ENCODE results near the gene EPN3. TPM values are rescaled to one million over a fixed set of nuclear protein-coding genes. Genes with fewer than 3 reads are reported as not detected.

EPN3 gene
- total and polyA plus RNA-seq, 2 donors (not counting 1 experiment from before 2014, with no cell fraction given) = not detected

DNA sequence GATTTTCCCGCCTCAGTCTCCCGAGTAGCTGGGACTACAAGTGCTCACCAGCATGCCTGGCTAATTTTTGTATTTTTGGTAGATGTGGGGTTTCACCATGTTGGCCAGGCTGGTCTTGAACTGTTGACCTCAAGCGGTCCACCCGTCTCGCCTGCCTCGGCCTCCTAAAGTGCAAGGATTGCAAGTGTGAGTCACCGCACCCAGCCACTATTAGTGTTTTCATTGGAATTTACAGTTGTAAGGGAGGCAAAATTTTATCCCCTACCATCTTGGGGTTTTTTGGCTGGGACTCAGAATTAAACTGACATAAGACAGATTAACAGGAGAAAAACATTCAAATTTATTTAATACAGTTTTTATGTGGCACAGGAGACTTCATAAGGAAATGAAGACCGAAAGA lies 36.6 kb upstream of the EPN3 start:
- DNase-seq (no peak), ATAC-seq (ENCODE audit: low read depth) (no peak)
- TF ChIP-seq EZH2 (IDR thresholded peaks at IDR 0.05; ENCODE audit: borderline replicate concordance, insufficient read depth, low read depth, low read length, poor library complexity, severe bottlenecking) = no peak
- TF ChIP-seq, protein P1, sequence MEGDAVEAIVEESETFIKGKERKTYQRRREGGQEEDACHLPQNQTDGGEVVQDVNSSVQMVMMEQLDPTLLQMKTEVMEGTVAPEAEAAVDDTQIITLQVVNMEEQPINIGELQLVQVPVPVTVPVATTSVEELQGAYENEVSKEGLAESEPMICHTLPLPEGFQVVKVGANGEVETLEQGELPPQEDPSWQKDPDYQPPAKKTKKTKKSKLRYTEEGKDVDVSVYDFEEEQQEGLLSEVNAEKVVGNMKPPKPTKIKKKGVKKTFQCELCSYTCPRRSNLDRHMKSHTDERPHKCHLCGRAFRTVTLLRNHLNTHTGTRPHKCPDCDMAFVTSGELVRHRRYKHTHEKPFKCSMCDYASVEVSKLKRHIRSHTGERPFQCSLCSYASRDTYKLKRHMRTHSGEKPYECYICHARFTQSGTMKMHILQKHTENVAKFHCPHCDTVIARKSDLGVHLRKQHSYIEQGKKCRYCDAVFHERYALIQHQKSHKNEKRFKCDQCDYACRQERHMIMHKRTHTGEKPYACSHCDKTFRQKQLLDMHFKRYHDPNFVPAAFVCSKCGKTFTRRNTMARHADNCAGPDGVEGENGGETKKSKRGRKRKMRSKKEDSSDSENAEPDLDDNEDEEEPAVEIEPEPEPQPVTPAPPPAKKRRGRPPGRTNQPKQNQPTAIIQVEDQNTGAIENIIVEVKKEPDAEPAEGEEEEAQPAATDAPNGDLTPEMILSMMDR (IDR thresholded peaks at IDR 0.05) = no peak
- intact Hi-C loops (cut with micrococcal nuclease) = no loop called here
- no peak overlapping the region for H3K9ac ChIP-seq (ENCODE audit: low read length)
- no peaks in the 10 kb centered on the region for H3K9me3 ChIP-seq (ENCODE audit: control extremely low read depth in 1 of 3, control insufficient read depth in 2 of 3, insufficient read depth in 1 of 3, low read length in 2 of 3)
- no peak overlapping the region for H3K27ac ChIP-seq (ENCODE audit: low read length in 2 of 2)
- no peak overlapping the region for H3K27ac Mint-ChIP-seq
- H3K27me3 Mint-ChIP-seq = peaks cover 3% of the 10 kb centered on the region
- H4K20me1 ChIP-seq (ENCODE audit: control insufficient read depth, insufficient read depth, low read length, poor library complexity, severe bottlenecking) = no peaks in the 10 kb centered on the region
- no peak overlapping the region for H3K4me3 Mint-ChIP-seq
- whole genome bisulfite sequencing (ENCODE audit: insufficient coverage) = 95% methylated on average over 4 of the region's 8 CpGs
- H3K27me3 ChIP-seq (replicated peaks in 1 of 4; ENCODE audit: control extremely low read depth in 1 of 4, control insufficient read depth in 3 of 4, insufficient read depth in 4 of 4, low read length in 3 of 4) = no peaks in the 10 kb centered on the region
- no peak overlapping the region for H3K4me3 ChIP-seq (ENCODE audit: control extremely low read depth in 1 of 5, extremely low read depth in 1 of 5, insufficient read depth in 1 of 5, low read depth in 2 of 5, low read length in 4 of 5)
- no peak overlapping the region for H3K4me2 ChIP-seq (replicated peaks; ENCODE audit: low read depth, low read length, poor library complexity, severe bottlenecking)
- no peaks in the 10 kb centered on the region for H3K4me1 ChIP-seq (ENCODE audit: control insufficient read depth in 2 of 2, insufficient read depth in 2 of 2, low read length in 2 of 2)
- ChIA-PET POLR2A (no interaction called here), CTCF (interaction anchor here (0.7 to 0.9 kb wide), 3 partner anchors 9 to 266 kb away, joined by 3 read pairs; no protein-coding TSS in a partner anchor)
- H3K4me1 Mint-ChIP-seq = no peaks in the 10 kb centered on the region
- no peak overlapping the region for H2AFZ ChIP-seq (ENCODE audit: insufficient read depth, low read depth, low read length, poor library complexity, severe bottlenecking)
- no peaks in the 10 kb centered on the region for H3K36me3 ChIP-seq (replicated peaks in 1 of 2; ENCODE audit: control extremely low read depth in 1 of 2, control insufficient read depth in 1 of 2, extremely low read depth in 1 of 2, insufficient read depth in 2 of 2, low read length in 1 of 2)
- H3K79me2 ChIP-seq (ENCODE audit: control insufficient read depth, insufficient read depth, low read length) = no peaks in the 10 kb centered on the region
- H3K9me3 Mint-ChIP-seq (ENCODE audit: insufficient read depth) = no peaks in the 10 kb centered on the region

DNA sequence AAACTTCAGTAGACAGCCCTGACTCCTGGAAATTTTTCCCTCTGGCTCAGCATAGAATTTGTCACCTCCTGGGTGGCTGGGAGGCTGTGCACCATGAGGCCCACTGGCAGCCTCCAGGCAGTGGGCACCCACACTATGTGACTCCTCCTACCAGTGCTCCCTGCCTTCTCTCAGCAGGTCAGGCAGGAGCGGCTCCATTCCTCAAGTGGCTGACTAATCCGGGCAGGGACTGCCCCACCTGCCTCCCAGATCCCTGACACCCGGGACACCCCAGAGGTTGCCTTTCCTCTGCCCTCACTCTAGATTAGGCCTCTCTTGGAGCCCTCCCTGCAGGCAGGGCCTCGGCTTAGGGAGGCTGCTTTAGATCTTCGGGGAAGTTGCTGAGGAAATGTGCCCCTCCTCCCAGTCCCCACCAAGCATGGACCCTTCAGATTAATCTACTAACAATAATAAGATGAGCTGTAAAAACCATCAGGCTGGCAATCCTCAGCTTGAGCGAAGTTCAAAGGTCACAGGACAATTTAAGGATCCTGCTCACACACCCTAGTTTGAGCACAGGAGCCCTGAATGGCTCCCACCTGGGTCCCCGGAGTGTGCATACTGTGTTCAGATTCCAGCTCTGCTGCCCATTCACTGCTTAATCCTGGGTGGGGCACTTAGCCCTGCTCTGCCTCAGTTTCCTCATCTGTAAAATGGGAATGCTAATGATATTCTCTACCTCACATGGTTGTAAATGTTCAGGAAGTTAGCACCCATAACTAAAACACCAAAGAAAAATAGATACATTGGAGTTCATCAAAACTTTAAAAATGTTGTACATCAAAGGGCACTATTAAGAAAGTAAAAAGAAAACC lies 34.3 kb upstream of the EPN3 start:
- ChIA-PET CTCF (interaction anchor here (1.2 kb wide), 2 partner anchors 12 to 19 kb away, joined by 3 to 4 read pairs; partner anchors contain the start of gene RSAD1), POLR2A (interaction anchor here (0.7 kb wide), 1 partner anchor 43 kb away, joined by 7 read pairs; no protein-coding TSS in a partner anchor)
- no peaks in the 10 kb centered on the region for H4K20me1 ChIP-seq (ENCODE audit: control insufficient read depth, insufficient read depth, low read length, poor library complexity, severe bottlenecking)
- 90% methylated on average over 3 of the region's 7 CpGs for WGBS (ENCODE audit: insufficient coverage)
- H3K4me3 ChIP-seq (ENCODE audit: control extremely low read depth in 1 of 5, extremely low read depth in 1 of 5, insufficient read depth in 1 of 5, low read depth in 2 of 5, low read length in 4 of 5) = no peak overlapping the region
- Mint-ChIP-seq H3K9me3 (ENCODE audit: insufficient read depth) (no peaks in the 10 kb centered on the region), H3K27me3 (peaks cover 3% of the 10 kb centered on the region), H3K4me3 (no peak overlapping the region), H3K4me1 (no peaks in the 10 kb centered on the region), H3K27ac (no peak overlapping the region)
- no peaks in the 10 kb centered on the region for H3K36me3 ChIP-seq (replicated peaks in 1 of 2; ENCODE audit: control extremely low read depth in 1 of 2, control insufficient read depth in 1 of 2, extremely low read depth in 1 of 2, insufficient read depth in 2 of 2, low read length in 1 of 2)
- H2AFZ ChIP-seq (ENCODE audit: insufficient read depth, low read depth, low read length, poor library complexity, severe bottlenecking) = no peak overlapping the region
- intact Hi-C loops (cut with micrococcal nuclease) = no loop called here
- TF ChIP-seq EZH2 (IDR thresholded peaks at IDR 0.05; ENCODE audit: borderline replicate concordance, insufficient read depth, low read depth, low read length, poor library complexity, severe bottlenecking) = no peak
- TF ChIP-seq, protein P1 (IDR thresholded peaks at IDR 0.05) = no peak
- no peaks in the 10 kb centered on the region for H3K27me3 ChIP-seq (replicated peaks in 1 of 4; ENCODE audit: control extremely low read depth in 1 of 4, control insufficient read depth in 3 of 4, insufficient read depth in 4 of 4, low read length in 3 of 4)
- no peaks in the 10 kb centered on the region for H3K4me1 ChIP-seq (ENCODE audit: control insufficient read depth in 2 of 2, insufficient read depth in 2 of 2, low read length in 2 of 2)
- DNase-seq = no peak
- H3K79me2 ChIP-seq (ENCODE audit: control insufficient read depth, insufficient read depth, low read length) = no peaks in the 10 kb centered on the region
- H3K9ac ChIP-seq (ENCODE audit: low read length) = no peak overlapping the region
- no peak overlapping the region for H3K27ac ChIP-seq (ENCODE audit: low read length in 2 of 2)
- H3K4me2 ChIP-seq (replicated peaks; ENCODE audit: low read depth, low read length, poor library complexity, severe bottlenecking) = no peak overlapping the region
- ATAC-seq (ENCODE audit: low read depth) = no peak
- no peaks in the 10 kb centered on the region for H3K9me3 ChIP-seq (ENCODE audit: control extremely low read depth in 1 of 3, control insufficient read depth in 2 of 3, insufficient read depth in 1 of 3, low read length in 2 of 3)

Measured in B cell (primary cell).